Stimulated activated CD8-positive, alpha-beta memory T cell treated with anti-CD3 and anti-CD28 coated beads, Interleukin-7, amount 100 ng/mL, for 1 hour (primary cell): ENCODE results near the gene SLC52A3.
A peak's percentile ranks its signal among the peaks of the same experiment; 100 is the strongest.
"Not testable (repeated sequence)": the region's sequence is repeated elsewhere in the genome, so short reads cannot be mapped to it uniquely, and the experiment has no call there.

ENCODE experiments used
- DNase-seq, 2 donors: peaks; one replicate each; pipeline ENCODE4 v3.0.0-alpha.2; 2020; ENCODE audit warnings: low read depth in 2 of 2

The SLC52A3 gene

GRCh38 chr20:728256-728944 is 39.9 kb downstream of the SLC52A3 start:
- peak in 1 of 2 donors; percentile 5 for DNase-seq

- DNase-seq: no peak
Observed at GRCh38 chr20:726160-726559, 42.1 kb downstream of the SLC52A3 start.

- no peak for DNase-seq
Observed at GRCh38 chr20:725491-725890, 42.8 kb downstream of the SLC52A3 start.

- DNase-seq: not testable (repeated sequence)
Observed at GRCh38 chr20:724797-725196, 43.5 kb downstream of the SLC52A3 start.

- no peak for DNase-seq
Observed at GRCh38 chr20:723756-724155, 44.5 kb downstream of the SLC52A3 start.

- DNase-seq: no peak
Observed at GRCh38 chr20:722822-723644, 45.3 kb downstream of the SLC52A3 start.

- DNase-seq: no peak
Observed at GRCh38 chr20:721876-722275, 46.4 kb downstream of the SLC52A3 start.

GRCh38 chr20:719816-720215 is 48.5 kb downstream of the SLC52A3 start:
- no peak for DNase-seq

GRCh38 chr20:719068-719467 is 49.2 kb downstream of the SLC52A3 start:
- no peak for DNase-seq

- DNase-seq: no peak
Observed at GRCh38 chr20:717832-718231, 50.5 kb downstream of the SLC52A3 start.

- no peak for DNase-seq
Observed at GRCh38 chr20:717271-717670, 51.0 kb downstream of the SLC52A3 start.

- DNase-seq: no peak
Observed at GRCh38 chr20:714453-714852, 53.8 kb downstream of the SLC52A3 start.

- no peak for DNase-seq
Observed at GRCh38 chr20:711576-711975, 56.7 kb downstream of the SLC52A3 start.

GRCh38 chr20:710780-711450 is 57.4 kb downstream of the SLC52A3 start:
- no peak for DNase-seq
